HG03066 (cell line): ENCODE results near the gene PCDH17.

Experiments
- ATAC-seq: cut with Tn5 transposase; IDR thresholded peaks from one replicate; pipeline ENCODE4 v1.9.1; 2021; ENCODE audit warnings: low read depth; ENCODE audit not compliant: unreplicated experiment

The PCDH17 gene

GRCh38 chr13:57635541-57636085 lies 4.1 kb downstream of the PCDH17 start:
- no peak for ATAC-seq

- no peak for ATAC-seq
Measured at GRCh38 chr13:57636816-57637215, 5.3 kb downstream of the PCDH17 start.

GRCh38 chr13:57637515-57637914 lies 6.0 kb downstream of the PCDH17 start:
- no peak for ATAC-seq

DNA sequence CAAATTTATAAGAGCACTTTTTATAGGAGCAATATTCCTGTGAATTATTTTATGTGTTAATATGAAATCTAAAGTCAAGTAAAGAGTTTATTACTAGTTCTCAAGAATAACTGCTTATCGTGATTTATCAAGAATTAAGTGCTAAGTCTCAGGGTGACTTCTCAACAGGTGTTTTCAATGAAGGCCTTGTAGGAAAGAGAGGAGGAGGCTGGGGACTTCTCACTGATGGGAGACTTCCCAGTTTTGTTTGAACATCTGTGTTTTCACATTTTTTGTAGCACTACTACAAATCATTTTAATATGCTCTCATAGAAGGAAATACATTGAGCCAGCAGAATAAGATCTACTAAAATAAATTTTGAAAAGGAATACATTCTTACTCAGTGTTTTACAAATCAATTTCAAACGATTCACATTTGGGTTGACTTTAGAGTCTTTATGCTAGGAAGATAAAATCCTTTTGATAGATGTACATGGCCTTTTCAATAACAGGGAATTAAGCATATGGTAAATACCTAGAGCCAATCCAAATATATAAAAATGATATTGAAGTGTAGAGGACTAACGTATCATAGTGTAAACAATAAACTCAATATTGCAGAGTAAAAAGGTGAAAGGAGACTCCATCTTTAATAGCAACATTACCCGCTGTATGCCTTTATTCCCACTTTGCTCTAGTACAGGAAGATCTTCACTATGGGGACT lies 6.8 kb downstream of the PCDH17 start:
- ATAC-seq: no peak

DNA sequence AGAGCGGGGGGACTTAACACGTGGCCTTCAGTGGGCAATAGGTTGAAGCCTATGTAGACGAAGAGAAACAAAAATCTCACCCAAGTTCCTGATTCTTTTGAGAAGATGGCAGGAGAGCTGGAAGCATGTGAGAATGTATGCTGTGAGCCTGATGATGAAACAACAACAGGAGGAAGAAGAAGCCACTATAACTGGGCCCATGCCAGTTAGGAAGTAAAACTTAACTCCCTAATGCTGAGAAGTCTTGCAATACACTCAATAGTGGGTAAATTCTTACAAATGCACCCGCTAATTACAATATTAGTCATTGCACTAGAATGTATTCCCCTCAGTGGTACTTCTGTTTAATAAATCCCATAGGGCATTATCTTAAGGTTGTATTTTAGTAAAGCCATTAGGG lies 9.1 kb downstream of the PCDH17 start:
- no peak for ATAC-seq

- ATAC-seq: no peak
Measured at GRCh38 chr13:57641051-57641450, 9.5 kb downstream of the PCDH17 start.

GRCh38 chr13:57644106-57644505 lies 12.6 kb downstream of the PCDH17 start:
- ATAC-seq: no peak

DNA sequence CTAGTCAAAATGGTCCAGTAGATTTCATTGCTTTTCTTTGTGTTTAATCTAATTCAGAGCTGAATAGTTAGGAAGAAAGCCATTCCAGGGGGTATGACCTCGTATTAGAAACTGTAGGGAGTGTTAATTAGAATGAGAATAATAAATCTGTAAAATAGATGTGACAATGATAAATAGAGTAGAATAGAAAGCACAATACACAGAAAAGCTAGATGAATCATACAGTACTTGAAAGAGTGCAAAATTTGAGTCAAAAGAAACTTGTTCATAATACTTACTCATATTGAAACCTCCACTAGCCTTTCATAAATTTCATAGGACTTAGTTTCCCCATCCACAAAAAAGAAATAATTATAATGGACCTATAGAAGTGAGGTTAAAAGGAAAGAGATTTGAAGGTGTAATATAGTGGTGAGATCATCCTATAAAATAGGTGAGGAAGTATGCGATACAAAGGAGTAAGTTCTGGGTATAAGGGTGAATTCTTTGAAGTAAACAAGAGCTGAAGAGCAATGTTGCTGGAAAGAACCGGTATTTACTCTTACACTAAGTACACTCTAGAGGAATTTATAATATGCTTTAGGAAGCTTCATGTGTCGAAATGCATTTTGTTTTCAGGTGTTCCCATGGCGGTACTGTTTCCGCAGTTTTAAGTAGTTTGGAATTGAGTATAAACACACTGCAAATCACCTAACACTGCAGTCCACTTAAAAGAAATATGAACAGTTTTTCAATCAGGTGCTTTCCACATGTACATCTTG lies 21.9 kb downstream of the PCDH17 start:
- no peak for ATAC-seq

GRCh38 chr13:57665481-57665880 lies 33.9 kb downstream of the PCDH17 start:
- ATAC-seq: no peak

GRCh38 chr13:57666131-57666953 lies 34.8 kb downstream of the PCDH17 start:
- ATAC-seq: no peak

DNA sequence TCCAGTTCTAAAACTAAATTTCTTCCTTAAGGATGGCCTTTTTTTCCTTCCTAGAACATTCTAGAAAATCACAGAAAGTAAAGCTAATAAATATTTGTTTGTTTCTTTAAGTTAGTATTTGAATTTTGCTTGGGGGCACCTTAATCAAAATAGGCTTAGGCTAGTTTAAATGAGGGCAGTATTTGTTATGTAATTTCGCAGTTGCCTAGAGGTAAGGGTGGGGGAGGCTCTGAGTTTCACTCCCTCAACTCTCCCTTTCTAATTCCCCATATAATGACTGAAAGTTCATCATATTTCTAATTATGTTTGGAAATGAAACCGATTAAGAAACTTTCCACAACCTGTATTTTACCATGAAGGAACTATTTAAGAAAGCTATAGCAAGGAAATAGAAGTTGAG lies 40.6 kb downstream of the PCDH17 start:
- no peak for ATAC-seq

DNA sequence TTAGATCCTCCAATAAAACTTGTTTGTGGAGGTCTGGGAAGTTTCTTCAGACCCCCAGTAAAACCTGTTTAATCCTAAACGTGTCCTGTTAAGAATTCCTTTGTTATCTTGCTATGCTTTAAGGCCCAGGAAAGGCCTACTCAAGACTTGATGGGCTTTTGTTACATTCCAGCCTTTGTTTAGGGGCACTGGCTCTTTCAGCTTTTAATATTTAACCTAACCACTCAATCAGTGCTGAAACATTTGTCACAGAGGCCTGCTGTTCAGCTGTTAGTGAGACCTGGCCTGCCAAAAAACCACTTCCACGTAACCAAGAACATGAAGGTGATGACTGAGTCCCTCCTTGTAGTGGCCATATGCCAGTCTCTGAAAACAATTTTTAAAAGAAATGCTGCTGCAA lies 41.7 kb downstream of the PCDH17 start:
- no peak for ATAC-seq

- no peak for ATAC-seq
Measured at GRCh38 chr13:57675526-57675925, 44.0 kb downstream of the PCDH17 start.

DNA sequence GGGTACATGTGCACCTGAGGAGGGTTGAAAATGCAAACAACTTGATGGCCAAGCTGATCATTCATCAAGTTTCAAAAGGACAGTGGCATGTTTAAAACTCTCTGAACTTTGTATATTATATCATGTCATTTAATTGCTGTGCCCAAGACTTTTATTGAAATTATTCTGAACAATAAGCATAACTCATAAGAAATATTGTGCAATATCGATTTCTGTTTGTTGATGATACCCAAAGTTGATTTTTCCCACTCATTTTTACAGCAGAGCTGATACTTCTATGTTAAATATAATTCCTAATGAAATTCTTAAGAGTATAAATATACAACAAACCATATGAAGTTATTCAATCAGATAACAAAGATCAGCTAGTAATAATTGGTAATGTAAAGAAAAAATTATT lies 49.1 kb downstream of the PCDH17 start:
- ATAC-seq: no peak

GRCh38 chr13:57682128-57682716 lies 50.7 kb downstream of the PCDH17 start:
- no peak for ATAC-seq

DNA sequence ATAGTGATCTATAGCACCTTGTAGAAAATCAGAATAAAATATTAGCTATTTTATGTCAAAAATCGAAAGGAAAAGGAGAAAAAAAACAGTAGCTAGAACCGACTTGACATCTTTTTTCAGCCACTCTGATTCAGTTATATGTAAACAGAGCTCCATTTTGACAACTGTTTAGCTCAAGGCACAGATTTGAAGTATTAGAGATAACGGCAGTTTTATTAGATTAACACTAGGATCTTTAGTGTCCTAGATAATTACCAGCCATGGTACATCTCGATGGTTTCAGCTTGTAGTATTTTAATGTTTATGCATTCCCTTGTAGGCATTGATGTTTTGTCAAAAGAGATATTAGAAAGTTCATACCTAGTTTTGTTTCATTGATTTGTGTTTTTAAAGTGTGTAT lies 67.3 kb downstream of the PCDH17 start:
- no peak for ATAC-seq

DNA sequence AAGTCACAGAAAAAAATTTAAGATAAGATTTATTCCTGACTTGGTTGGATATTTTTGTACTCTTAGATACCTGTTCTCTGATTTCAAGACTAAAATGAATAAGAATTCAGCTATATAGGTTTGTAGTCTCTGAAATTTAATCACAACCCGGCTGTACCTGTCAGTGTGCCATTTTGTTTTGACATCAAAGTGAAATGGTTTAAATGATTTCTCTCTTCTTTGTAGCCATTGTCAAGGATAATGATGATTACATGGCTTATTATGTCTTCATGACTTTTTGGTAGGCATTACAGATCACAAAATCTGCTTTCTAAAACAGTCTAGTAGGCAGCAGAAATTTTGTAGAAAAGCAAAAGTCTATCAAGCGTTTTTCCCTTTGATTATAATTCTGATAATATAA lies 72.5 kb downstream of the PCDH17 start:
- no peak for ATAC-seq

DNA sequence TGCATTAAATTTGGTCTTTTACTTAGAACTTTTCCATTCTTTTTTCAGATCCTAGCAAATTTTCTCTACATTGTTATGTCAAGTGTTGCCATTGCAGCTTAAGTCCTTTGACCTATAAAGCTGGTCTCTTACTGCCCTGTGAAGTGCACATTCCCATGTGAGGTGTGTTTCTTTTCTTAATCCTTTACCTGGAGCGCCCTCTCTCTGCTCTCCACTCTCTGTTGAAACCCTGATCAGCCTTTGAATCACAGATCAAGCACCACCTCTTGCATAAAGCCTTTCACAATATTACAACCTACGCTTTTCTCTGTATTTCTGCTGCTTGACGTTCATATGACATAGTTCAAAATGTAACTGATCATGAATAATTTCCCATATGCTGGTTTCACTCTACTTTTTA lies 84.8 kb downstream of the PCDH17 start:
- no peak for ATAC-seq

DNA sequence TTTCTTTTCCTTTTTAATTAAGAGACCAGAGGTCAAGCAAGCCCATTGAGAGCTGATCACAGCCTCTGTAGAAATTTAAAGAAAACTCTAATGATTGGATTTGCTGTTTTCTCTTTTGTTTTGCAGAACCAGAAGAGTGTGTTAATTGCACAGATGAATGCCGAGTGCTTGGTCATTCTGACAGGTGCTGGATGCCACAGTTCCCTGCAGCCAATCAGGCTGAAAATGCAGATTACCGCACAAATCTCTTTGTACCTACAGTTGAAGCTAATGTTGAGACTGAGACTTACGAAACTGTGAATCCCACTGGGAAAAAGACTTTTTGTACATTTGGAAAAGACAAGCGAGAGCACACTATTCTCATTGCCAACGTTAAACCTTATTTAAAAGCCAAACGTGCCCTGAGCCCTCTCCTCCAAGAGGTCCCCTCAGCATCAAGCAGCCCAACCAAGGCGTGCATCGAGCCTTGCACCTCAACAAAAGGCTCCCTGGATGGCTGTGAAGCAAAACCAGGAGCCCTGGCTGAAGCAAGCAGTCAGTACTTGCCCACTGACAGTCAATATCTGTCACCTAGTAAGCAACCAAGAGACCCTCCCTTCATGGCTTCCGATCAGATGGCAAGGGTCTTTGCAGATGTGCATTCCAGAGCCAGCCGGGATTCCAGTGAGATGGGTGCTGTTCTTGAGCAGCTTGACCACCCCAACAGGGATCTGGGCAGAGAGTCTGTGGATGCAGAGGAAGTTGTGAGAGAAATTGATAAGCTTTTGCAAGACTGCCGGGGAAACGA lies 93.1 kb downstream of the PCDH17 start:
- ATAC-seq: no peak

DNA sequence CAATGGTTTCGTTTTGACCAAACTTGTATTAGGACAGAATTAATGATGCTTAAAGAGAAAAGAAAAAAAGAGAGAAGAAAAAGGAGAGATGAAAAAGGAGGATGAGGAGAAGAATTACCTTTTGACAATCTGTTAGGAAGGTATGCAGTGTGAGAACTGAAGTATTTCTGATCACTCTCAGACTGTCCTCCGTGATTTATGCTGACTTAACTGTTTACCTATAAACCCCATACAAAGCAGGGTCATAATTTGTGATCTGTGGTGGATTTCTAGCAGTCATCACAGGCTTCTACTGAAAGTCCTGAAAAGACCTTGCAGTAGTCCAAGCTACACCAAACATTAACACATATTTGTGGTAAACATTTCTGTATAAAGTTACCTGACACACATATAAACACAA lies 93.9 kb downstream of the PCDH17 start:
- ATAC-seq: no peak
